ENCODE results near the gene DYNC2I2.
"Not testable (repeated sequence)": the region's sequence is repeated elsewhere in the genome, so short reads cannot be mapped to it uniquely, and the experiment has no call there.

Gene DYNC2I2

GRCh38 chr9:128588581-128589233 is 67.9 kb downstream of the DYNC2I2 start:
- DNase-seq (ENCODE audit: low spot score) = no peak
- no peak for TF ChIP-seq CTCF (IDR thresholded peaks at IDR 0.05; ENCODE audit: extremely low read depth, missing control alignments)

- DNase-seq (ENCODE audit: low spot score) = peak; percentile 11
- no peak for TF ChIP-seq CTCF (IDR thresholded peaks at IDR 0.05; ENCODE audit: extremely low read depth, missing control alignments)
Observed at GRCh38 chr9:128587453-128587852, 69.2 kb downstream of the DYNC2I2 start.

- not testable (repeated sequence) for DNase-seq (ENCODE audit: low spot score)
Observed at GRCh38 chr9:128586934-128587333, 69.7 kb downstream of the DYNC2I2 start.

- DNase-seq (ENCODE audit: low spot score) = not testable (repeated sequence)
Observed at GRCh38 chr9:128585155-128585554, 71.5 kb downstream of the DYNC2I2 start.
